ENCODE results near the gene HOXB1.

GRCh38 chr17:48577330-48577945, 46.6 kb upstream of the HOXB1 start:
- TF ChIP-seq POLR2A (IDR thresholded peaks at IDR 0.05) (no peak), POLR2AphosphoS5 (IDR thresholded peaks at IDR 0.05) (no peak)
- TF ChIP-seq, protein P1, sequence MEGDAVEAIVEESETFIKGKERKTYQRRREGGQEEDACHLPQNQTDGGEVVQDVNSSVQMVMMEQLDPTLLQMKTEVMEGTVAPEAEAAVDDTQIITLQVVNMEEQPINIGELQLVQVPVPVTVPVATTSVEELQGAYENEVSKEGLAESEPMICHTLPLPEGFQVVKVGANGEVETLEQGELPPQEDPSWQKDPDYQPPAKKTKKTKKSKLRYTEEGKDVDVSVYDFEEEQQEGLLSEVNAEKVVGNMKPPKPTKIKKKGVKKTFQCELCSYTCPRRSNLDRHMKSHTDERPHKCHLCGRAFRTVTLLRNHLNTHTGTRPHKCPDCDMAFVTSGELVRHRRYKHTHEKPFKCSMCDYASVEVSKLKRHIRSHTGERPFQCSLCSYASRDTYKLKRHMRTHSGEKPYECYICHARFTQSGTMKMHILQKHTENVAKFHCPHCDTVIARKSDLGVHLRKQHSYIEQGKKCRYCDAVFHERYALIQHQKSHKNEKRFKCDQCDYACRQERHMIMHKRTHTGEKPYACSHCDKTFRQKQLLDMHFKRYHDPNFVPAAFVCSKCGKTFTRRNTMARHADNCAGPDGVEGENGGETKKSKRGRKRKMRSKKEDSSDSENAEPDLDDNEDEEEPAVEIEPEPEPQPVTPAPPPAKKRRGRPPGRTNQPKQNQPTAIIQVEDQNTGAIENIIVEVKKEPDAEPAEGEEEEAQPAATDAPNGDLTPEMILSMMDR (IDR thresholded peaks at IDR 0.05): no peak

Measured in suprapubic skin (tissue), 4 donors.